Omental fat pad (tissue), 4 donors: ENCODE results near the gene SMIM33. TPM values are rescaled to one million over a fixed set of nuclear protein-coding genes. Genes with fewer than 3 reads are reported as not detected.
"Not testable (repeated sequence)": the region's sequence is repeated elsewhere in the genome, so short reads cannot be mapped to it uniquely, and the experiment has no call there.

Experiments
- ATAC-seq: fragments of 150-250 bp; one replicate; pipeline ENCODE4 v1.9.1; 2016; ENCODE audit warnings: mild to moderate bottlenecking, moderate library complexity; ENCODE audit not compliant: low FRiP score
- DNase-seq: peaks from one replicate; pipeline ENCODE4 v3.0.0-alpha.2; 2019; ENCODE audit warnings: low spot score
- CTCF ChIP-seq, 3 donors: fragments of 450-650 bp; IDR thresholded peaks; one replicate each; pipeline ENCODE4 v1.5.1; 2016 to 2017; ENCODE audit warnings: antibody characterized with exemption in 3 of 3, mild to moderate bottlenecking in 3 of 3, moderate library complexity in 2 of 3
- total RNA-seq, 4 donors: library from RNA; depleted of rRNA; stranded (reverse); fragments of >200 nt; gene quantifications; one replicate each; pipeline ENCODE4 v1.1.0, GENCODE V29; 2016

Gene SMIM33
- total RNA-seq, 4 donors from 2014 or later = not detected

- no peak for TF ChIP-seq CTCF (IDR thresholded peaks at IDR 0.05)
- DNase-seq = no peak
- ATAC-seq = no peak
Measured at GRCh38 chr5:139488260-139488659, 17.5 kb downstream of the SMIM33 start.

GRCh38 chr5:139492700-139493192 lies 21.9 kb downstream of the SMIM33 start:
- no peak for TF ChIP-seq CTCF (IDR thresholded peaks at IDR 0.05)
- ATAC-seq = no peak
- DNase-seq = no peak

- ATAC-seq = no peak
- no peak for DNase-seq
- TF ChIP-seq CTCF (IDR thresholded peaks at IDR 0.05) = no peak
Measured at GRCh38 chr5:139494256-139494655, 23.5 kb downstream of the SMIM33 start.

- no peak for ATAC-seq
- no peak for TF ChIP-seq CTCF (IDR thresholded peaks at IDR 0.05)
- DNase-seq = no peak
Measured at GRCh38 chr5:139494832-139495231, 24.0 kb downstream of the SMIM33 start.

- ATAC-seq = no peak
- TF ChIP-seq CTCF (IDR thresholded peaks at IDR 0.05) = no peak
- no peak for DNase-seq
Measured at GRCh38 chr5:139495638-139496435, 25.0 kb downstream of the SMIM33 start.

- no peak for ATAC-seq
- no peak for DNase-seq
- no peak for TF ChIP-seq CTCF (IDR thresholded peaks at IDR 0.05)
Measured at GRCh38 chr5:139501381-139501780, 30.6 kb downstream of the SMIM33 start.

- DNase-seq, ATAC-seq: not testable (repeated sequence)
Measured at GRCh38 chr5:139503036-139503817, 32.4 kb downstream of the SMIM33 start.

- not testable (repeated sequence) for DNase-seq, ATAC-seq
Measured at GRCh38 chr5:139503879-139504278, 33.1 kb downstream of the SMIM33 start.

- not testable (repeated sequence) for ATAC-seq, DNase-seq
Measured at GRCh38 chr5:139504722-139505121, 33.9 kb downstream of the SMIM33 start.
